ENCODE measurements around the gene CSDE1. TPM values are rescaled to one million over a fixed set of nuclear protein-coding genes. Genes with fewer than 3 reads are reported as not detected.
A peak's percentile ranks its signal among the peaks of the same experiment; 100 is the strongest.

The CSDE1 gene
- total RNA-seq, 4 donors from 2014 or later, result 342 to 1,039 (median 551) TPM

DNA sequence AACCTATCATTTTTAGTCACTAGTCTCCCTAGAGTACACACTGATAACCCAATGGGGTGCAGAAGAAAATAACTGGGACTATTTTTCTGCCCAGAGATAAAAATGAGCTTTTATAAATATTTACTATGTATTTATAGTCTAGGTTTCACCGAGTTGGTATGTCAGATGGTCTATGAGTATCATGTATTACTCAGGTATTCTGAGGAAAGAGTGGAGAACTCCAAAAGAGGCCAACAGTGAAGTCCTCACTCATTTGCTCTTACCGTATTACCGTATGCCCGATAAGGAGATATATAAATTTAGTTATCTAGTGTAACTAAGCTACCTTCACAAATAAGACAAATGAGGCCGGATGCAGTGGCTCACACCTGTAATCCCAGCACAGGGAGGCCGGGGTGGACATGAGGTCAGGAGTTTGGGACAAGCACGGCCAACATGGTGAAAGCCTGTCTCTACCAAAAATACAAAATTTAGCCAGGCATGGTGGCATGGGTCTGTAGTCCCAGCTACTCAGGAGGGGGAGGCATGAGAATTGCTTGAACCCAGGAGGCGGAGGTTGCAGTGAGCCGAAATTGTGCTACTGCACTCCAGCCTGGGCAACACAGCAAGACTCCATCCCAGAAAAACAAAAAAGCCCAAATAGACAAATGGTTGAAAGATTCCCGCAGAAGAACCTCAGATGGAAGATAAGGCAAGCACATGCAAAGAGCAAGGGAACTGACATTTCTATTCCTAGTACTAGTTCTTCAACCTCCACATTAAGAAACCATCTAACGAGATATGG, 15.6 kb downstream of the CSDE1 start:
- no peak for TF ChIP-seq POLR2A (IDR thresholded peaks at IDR 0.05)
- TF ChIP-seq, protein P1, sequence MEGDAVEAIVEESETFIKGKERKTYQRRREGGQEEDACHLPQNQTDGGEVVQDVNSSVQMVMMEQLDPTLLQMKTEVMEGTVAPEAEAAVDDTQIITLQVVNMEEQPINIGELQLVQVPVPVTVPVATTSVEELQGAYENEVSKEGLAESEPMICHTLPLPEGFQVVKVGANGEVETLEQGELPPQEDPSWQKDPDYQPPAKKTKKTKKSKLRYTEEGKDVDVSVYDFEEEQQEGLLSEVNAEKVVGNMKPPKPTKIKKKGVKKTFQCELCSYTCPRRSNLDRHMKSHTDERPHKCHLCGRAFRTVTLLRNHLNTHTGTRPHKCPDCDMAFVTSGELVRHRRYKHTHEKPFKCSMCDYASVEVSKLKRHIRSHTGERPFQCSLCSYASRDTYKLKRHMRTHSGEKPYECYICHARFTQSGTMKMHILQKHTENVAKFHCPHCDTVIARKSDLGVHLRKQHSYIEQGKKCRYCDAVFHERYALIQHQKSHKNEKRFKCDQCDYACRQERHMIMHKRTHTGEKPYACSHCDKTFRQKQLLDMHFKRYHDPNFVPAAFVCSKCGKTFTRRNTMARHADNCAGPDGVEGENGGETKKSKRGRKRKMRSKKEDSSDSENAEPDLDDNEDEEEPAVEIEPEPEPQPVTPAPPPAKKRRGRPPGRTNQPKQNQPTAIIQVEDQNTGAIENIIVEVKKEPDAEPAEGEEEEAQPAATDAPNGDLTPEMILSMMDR (IDR thresholded peaks at IDR 0.05), result no peak
- peak in 1 of 2 donors; percentile 42 for DNase-seq (ENCODE audit: low spot score in 2 of 2)
- H3K4me3 ChIP-seq (ENCODE audit: low read depth, poor library complexity, severe bottlenecking), result no peak overlapping the region
- intact Hi-C loops (cut with DNase I; ENCODE audit: low total_unique reads), result no loop called here
- WGBS, 2 donors, result 94 to 96% methylated on average over 11 of the region's 11 CpGs

DNA sequence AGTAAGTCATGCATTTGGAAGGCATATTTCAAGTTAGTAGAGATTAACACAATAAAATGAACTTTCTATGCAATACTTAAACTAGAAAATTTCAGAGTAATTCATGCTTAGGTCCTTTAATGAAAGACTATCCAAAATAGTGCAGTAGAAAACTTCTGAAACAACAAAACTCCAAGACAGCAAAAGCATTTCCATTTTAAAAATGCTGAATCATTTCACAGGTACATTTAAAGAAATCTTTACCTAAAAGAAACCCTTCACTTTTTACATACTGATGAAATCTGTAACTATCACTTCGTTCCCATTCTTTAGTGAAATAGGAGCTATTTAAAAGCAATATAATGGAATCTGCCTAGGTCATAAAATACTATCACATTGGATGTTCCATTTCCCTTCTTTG, 17.5 kb downstream of the CSDE1 start:
- TF ChIP-seq, protein P1 (IDR thresholded peaks at IDR 0.05), result no peak
- no peak for TF ChIP-seq POLR2A (IDR thresholded peaks at IDR 0.05)
- DNase-seq (ENCODE audit: low spot score in 2 of 2), result no peak
- H3K4me3 ChIP-seq (ENCODE audit: low read depth, poor library complexity, severe bottlenecking), result no peak overlapping the region
- intact Hi-C loops (cut with DNase I; ENCODE audit: low total_unique reads), result no loop called here
- 93 to 100% methylated on average over 1 of the region's 1 CpG for WGBS, 2 donors

DNA sequence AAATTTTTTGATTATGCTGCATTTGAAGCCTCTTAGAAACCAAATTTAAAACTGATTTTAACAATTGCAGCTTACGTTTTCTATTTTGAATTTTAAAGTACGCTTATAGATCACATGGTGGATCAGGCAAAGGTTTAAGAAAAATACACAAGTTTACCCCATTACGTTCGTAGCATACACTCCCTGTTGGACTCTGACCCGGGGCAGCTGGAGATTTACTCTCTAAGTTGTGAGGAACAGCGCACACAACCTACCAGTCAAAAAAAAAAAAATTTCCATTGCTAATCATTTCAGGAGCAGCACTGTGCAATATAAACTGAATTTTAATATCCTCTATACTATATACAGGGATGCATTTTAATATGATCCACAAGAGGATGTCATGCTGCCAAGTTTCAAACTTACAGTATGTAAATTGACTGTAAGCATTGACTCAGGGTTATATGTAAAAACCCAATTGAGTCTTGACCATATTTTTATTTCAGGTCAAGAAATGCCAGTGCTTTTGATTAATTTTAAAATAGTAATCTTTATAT, 20.4 kb downstream of the CSDE1 start:
- no peak overlapping the region for H3K4me3 ChIP-seq (ENCODE audit: low read depth, poor library complexity, severe bottlenecking)
- WGBS, 2 donors, result 94% methylated on average over 6 of the region's 6 CpGs
- no peak for TF ChIP-seq POLR2A (IDR thresholded peaks at IDR 0.05)
- TF ChIP-seq, protein P1 (IDR thresholded peaks at IDR 0.05), result no peak
- DNase-seq (ENCODE audit: low spot score in 2 of 2), result no peak
- intact Hi-C loops (cut with DNase I; ENCODE audit: low total_unique reads), result no loop called here

DNA sequence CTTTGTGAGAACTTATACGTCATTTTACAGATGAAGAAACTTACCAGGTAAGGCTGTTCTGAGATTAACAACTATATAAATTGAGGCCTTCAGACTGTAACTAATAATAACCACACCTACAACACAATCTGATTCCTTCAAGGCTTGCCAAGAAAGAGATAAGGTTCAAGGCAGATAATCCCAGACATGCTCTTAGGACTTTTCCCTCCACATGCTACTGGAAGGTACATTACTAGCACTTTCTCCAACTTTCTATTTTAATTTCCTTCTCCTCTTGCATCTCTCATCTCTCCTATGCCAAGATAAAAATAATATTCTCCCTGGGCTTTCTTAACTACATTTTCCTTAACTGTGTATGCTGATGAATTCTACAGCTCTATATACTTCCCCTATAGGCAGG, 22.3 kb downstream of the CSDE1 start:
- 83 to 95% methylated on average over 1 of the region's 1 CpG for WGBS, 2 donors
- H3K4me3 ChIP-seq (ENCODE audit: low read depth, poor library complexity, severe bottlenecking), result no peak overlapping the region
- no peak for TF ChIP-seq POLR2A (IDR thresholded peaks at IDR 0.05)
- TF ChIP-seq, protein P1 (IDR thresholded peaks at IDR 0.05), result no peak
- DNase-seq (ENCODE audit: low spot score in 2 of 2), result no peak
- intact Hi-C loops (cut with DNase I; ENCODE audit: low total_unique reads), result no loop called here

DNA sequence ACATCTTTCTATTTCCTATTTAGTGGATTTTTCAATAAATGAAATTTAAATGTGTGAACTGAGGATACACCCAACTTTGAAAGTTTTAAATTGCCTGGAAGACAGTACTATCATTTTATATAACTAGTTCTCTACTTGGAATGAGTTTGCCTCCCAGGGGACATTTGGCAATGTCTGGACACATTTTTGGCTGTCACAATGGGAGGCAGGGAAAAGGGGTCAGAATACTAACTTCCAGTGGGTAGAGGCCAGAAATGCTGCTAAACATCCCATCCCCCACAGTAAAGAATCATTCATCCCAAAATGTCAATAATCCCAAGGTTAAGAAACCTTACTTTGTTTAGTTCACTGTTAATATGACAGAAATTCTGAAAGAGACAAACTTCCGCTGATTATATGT, 28.0 kb downstream of the CSDE1 start:
- no peak for TF ChIP-seq POLR2A (IDR thresholded peaks at IDR 0.05)
- TF ChIP-seq, protein P1 (IDR thresholded peaks at IDR 0.05), result no peak
- intact Hi-C loops (cut with DNase I; ENCODE audit: low total_unique reads), result no loop called here
- 94 to 100% methylated on average over 1 of the region's 1 CpG for WGBS, 2 donors

More for the DNA sequence above, 28.0 kb downstream of the CSDE1 start:
- no peak overlapping the region for H3K4me3 ChIP-seq (ENCODE audit: low read depth, poor library complexity, severe bottlenecking)
- DNase-seq (ENCODE audit: low spot score in 2 of 2), result no peak

Measured in lower leg skin (tissue), 4 donors.